HepG2 (cell line): ENCODE measurements around the gene SEL1L2. TPM values are rescaled to one million over a fixed set of nuclear protein-coding genes. Genes with fewer than 3 reads are reported as not detected.

ENCODE experiments used
- ATAC-seq: fragments of 200-7000 bp; cut with Tn5 transposase; 3 replicates; pipeline ENCODE4 v1.9.1; 2020; ENCODE audit warnings: mild to moderate bottlenecking, moderate library complexity
- BruUV-seq: library from RNA; stranded (reverse); fragments of 400-500 nt; replicated peaks from 2 replicates; lab custom pipeline; 2021; lab: Mats Ljungman, UMichigan
- CTCF ChIA-PET: fragments of 300-600 bp; formaldehyde crosslinking; extraction: SDS; loops from one replicate; lab custom pipeline; 2021; ENCODE audit warnings: low total read pairs, inconsistent platforms, low intra/inter-chr PET ratio; lab: Yijun Ruan, JAX
- POLR2A ChIA-PET: fragments of 350-600 bp; sonication (Branson Sonifier 250); formaldehyde crosslinking; loops from one replicate; lab custom pipeline; 2020; ENCODE audit warnings: antibody characterized with exemption, inconsistent platforms; lab: Yijun Ruan, JAX
- DNase-seq: peaks from one replicate; pipeline ENCODE4 v3.0.0-alpha.2; 2015; ENCODE audit warnings: low spot score
- FAIRE-seq: peaks from 3 replicates; lab custom pipeline; 2011; peaks lifted over from hg19 to GRCh38; lab: Jason Lieb, UNC
- H2AFZ ChIP-seq: one replicate; pipeline ENCODE4 v1.6.1; 2011; ENCODE audit warnings: low read length, inconsistent platforms
- H3K27ac ChIP-seq: fragments of 300-600 bp; 3 replicates; pipeline ENCODE4 v1.8.0; 2011; ENCODE audit warnings: mixed run types, mild to moderate bottlenecking, mixed read lengths, low read length, inconsistent platforms; ENCODE audit not compliant: insufficient read depth; ENCODE audit errors: extremely low read length
- H3K27me3 ChIP-seq, 2 experiments: fragments of 200-600 bp in 1 of 2; 2 replicates in 1 of 2; 3 replicates in 1 of 2; pipeline versions ENCODE4 v1.6.0 to v1.8.0; 2011; ENCODE audit warnings: low read length in 2 of 2, mild to moderate bottlenecking in 2 of 2, moderate library complexity in 2 of 2, inconsistent platforms in 1 of 2; ENCODE audit not compliant: insufficient read depth in 2 of 2, control insufficient read depth in 1 of 2
- H3K36me3 ChIP-seq, 2 experiments: fragments of 200-600 bp in 1 of 2; replicated peaks in 1 of 2; 2 replicates in 1 of 2; 3 replicates in 1 of 2; pipeline versions ENCODE4 v1.5.1 to v1.8.0; 2011; ENCODE audit warnings: low read length in 2 of 2, inconsistent platforms in 1 of 2; ENCODE audit not compliant: insufficient read depth in 2 of 2, control insufficient read depth in 1 of 2
- H3K4me1 ChIP-seq: 2 replicates; pipeline ENCODE4 v1.5.1; 2012; ENCODE audit warnings: low read length, inconsistent platforms; ENCODE audit not compliant: insufficient read depth
- H3K4me2 ChIP-seq: 2 replicates; pipeline ENCODE4 v1.6.0; 2011; ENCODE audit warnings: low read depth, low read length, inconsistent platforms
- H3K4me3 ChIP-seq, 3 experiments: fragments of 200-600 bp in 1 of 3; sonication (generic), shearing (Covaris generic) in 1 of 3; replicated peaks in 1 of 3; 2 replicates each; pipeline ENCODE4 v1.5.1; 2011 to 2016; ENCODE audit warnings: low read length in 3 of 3, inconsistent platforms in 2 of 3, low read depth in 2 of 3, mild to moderate bottlenecking in 2 of 3, control low read depth in 1 of 3, mixed read lengths in 1 of 3; ENCODE audit not compliant: insufficient read depth in 1 of 3
- H3K79me2 ChIP-seq: one replicate; pipeline ENCODE4 v1.6.1; 2011; ENCODE audit warnings: low read length, inconsistent platforms; ENCODE audit not compliant: insufficient read depth
- H3K9ac ChIP-seq: 2 replicates; pipeline ENCODE4 v1.6.0; 2011; ENCODE audit warnings: mild to moderate bottlenecking, low read depth, low read length, inconsistent platforms; ENCODE audit not compliant: insufficient read depth
- H3K9me3 ChIP-seq: 2 replicates; pipeline ENCODE4 v1.5.1; 2012; ENCODE audit warnings: mild to moderate bottlenecking, low read length
- H4K20me1 ChIP-seq: 2 replicates; pipeline ENCODE4 v1.6.0; 2011; ENCODE audit warnings: inconsistent platforms, mild to moderate bottlenecking, low read length, moderate library complexity; ENCODE audit not compliant: insufficient read depth
- CBX1 ChIP-seq: IDR thresholded peaks from one replicate; pipeline ENCODE4 v1.6.1; 2016; ENCODE audit warnings: antibody characterized with exemption, low read depth
- RAD21 ChIP-seq: fragments of 450-650 bp; formaldehyde crosslinking; IDR thresholded peaks from 2 replicates; pipeline ENCODE4 v1.5.0; 2020; ENCODE audit warnings: mild to moderate bottlenecking
- RFX1 ChIP-seq: fragments of 450-650 bp; IDR thresholded peaks from 2 replicates; pipeline ENCODE4 v1.6.1; 2017
- SMC3 ChIP-seq: IDR thresholded peaks from 2 replicates; pipeline ENCODE4 v1.6.1; 2011; ENCODE audit warnings: low read length, improper control_type of control experiment
- STAG1 ChIP-seq: sonication (generic); formaldehyde crosslinking; IDR thresholded peaks from 2 replicates; pipeline ENCODE4 v1.4.0; 2020; ENCODE audit warnings: missing genetic modification reagents
- TCF12 ChIP-seq, 2 experiments: fragments of 450-650 bp in 1 of 2; sonication (generic) in 1 of 2; formaldehyde crosslinking in 1 of 2; IDR thresholded peaks; 2 replicates each; pipeline versions ENCODE4 v1.6.1 to v1.8.0; 2017 to 2022; ENCODE audit warnings: antibody characterized with exemption in 1 of 2, mild to moderate bottlenecking in 1 of 2, missing genetic modification reagents in 1 of 2, moderate library complexity in 1 of 2
- ZNF337 ChIP-seq: sonication (generic); formaldehyde crosslinking; IDR thresholded peaks from 2 replicates; pipeline ENCODE4 v1.5.1; 2020; ENCODE audit warnings: missing genetic modification reagents, low read depth, mild to moderate bottlenecking, borderline replicate concordance
- WGBS: methylation state at CpG from one replicate; pipeline ENCODE4 v1.1.6; 2017; ENCODE audit warnings: low lambda C conversion rate; 5-methylcytosine and 5-hydroxymethylcytosine counted together
- in situ Hi-C: cut with HindIII; loops from 2 replicates; pipeline ENCODE4 v1.10.0; 2017; ENCODE audit warnings: low pct_unique_long_range_greater_than_20kb; ENCODE audit not compliant: extremely low pct_ligation_motif_present
- intact Hi-C: fragments of 100-400 bp; cut with micrococcal nuclease; formaldehyde crosslinking; loops from one replicate; pipeline ENCODE4 v1.10.0; 2022; ENCODE audit not compliant: unreplicated experiment
- polyA plus RNA-seq, 8 experiments: library from polyadenylated mRNA; depleted of rRNA in 3 of 8; stranded (reverse) in 7 of 8; unstranded in 1 of 8; fragments of >200 nt; fragmentation: Illumina TruSeq in 4 of 8; extraction: Trizol in 4 of 8; gene quantifications; 2 replicates each; pipeline versions ENCODE4 v1.2.1 to v1.2.3, GENCODE V29; 2011 to 2016; ENCODE audit warnings: low read depth in 4 of 8, missing spikeins in 1 of 8, mixed read lengths in 1 of 8; ENCODE audit not compliant: insufficient read depth in 1 of 8
- total RNA-seq, 5 experiments: library from RNA; depleted of rRNA; stranded (reverse); fragments of >200 nt; fragmentation: Illumina TruSeq; extraction: Trizol; gene quantifications; 2 replicates each; pipeline ENCODE4 v1.2.3, GENCODE V29; 2016; ENCODE audit warnings: low read depth in 1 of 5
- TF ChIP-seq, protein P1 (sequence below): sonication (generic); formaldehyde crosslinking; IDR thresholded peaks from 2 replicates; pipeline ENCODE4 v1.5.0; 2020; ENCODE audit warnings: mild to moderate bottlenecking, missing genetic modification reagents, moderate library complexity

SEL1L2 gene
- total and polyA plus RNA-seq, 2 of the 13 experiments (the other 11 are each of a cell fraction or from before 2014, with no cell fraction given) = not detected

DNA sequence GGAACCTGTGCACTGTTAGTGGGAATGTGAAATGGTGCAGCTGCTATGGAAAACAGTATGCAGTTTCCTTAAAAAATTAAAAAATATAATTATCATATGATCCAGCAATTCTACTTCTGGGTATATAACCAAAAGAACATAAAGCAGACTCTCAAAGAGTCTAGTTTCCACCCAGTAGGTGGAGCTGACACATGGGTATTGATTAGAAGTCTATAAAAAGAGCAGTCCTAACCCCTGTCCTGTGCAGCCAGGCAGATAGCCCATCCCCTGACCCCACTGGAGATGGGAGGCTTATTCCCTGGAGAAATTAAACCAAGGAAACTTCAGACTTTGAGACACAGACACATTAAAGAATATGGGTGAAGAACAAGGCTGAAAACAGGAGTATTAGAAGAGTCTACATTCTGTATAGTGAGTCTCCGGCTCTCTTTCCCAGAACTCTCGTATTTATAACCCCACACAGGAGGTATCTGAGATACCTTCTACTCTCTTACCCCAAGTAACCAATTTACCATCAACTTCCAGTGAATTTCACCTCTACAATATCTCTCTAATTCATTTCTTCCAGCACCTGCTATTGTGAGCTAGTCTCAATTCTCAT, 92.3 kb downstream of the SEL1L2 start:
- Histone ChIP-seq H3K4me1 (no peaks in the 10 kb centered on the region), H3K27me3 (no peaks in the 10 kb centered on the region), H4K20me1 (no peaks in the 10 kb centered on the region), H3K36me3 (no peaks in the 10 kb centered on the region), H3K4me3 (no peak overlapping the region), H3K4me2 (no peak overlapping the region), H2AFZ (no peak overlapping the region), H3K79me2 (no peaks in the 10 kb centered on the region), H3K9ac (no peak overlapping the region), H3K27ac (no peak overlapping the region), H3K9me3 (no peaks in the 10 kb centered on the region)
- no peak for FAIRE-seq
- DNase-seq = peak; percentile 53
- TF ChIP-seq TCF12 (IDR thresholded peaks at IDR 0.05) (no peak), TCF12 (CRISPR knock-in tag; IDR thresholded peaks at IDR 0.05) (no peak), RAD21 (0 out of 2 replicates have a peak, but pooled peaks have one; percentile 23), SMC3 (peak; percentile 18; the same call in 1 of the 2 replicates), CBX1 (no peak), STAG1 (peak; percentile 64)
- TF ChIP-seq, protein P1, sequence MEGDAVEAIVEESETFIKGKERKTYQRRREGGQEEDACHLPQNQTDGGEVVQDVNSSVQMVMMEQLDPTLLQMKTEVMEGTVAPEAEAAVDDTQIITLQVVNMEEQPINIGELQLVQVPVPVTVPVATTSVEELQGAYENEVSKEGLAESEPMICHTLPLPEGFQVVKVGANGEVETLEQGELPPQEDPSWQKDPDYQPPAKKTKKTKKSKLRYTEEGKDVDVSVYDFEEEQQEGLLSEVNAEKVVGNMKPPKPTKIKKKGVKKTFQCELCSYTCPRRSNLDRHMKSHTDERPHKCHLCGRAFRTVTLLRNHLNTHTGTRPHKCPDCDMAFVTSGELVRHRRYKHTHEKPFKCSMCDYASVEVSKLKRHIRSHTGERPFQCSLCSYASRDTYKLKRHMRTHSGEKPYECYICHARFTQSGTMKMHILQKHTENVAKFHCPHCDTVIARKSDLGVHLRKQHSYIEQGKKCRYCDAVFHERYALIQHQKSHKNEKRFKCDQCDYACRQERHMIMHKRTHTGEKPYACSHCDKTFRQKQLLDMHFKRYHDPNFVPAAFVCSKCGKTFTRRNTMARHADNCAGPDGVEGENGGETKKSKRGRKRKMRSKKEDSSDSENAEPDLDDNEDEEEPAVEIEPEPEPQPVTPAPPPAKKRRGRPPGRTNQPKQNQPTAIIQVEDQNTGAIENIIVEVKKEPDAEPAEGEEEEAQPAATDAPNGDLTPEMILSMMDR = peak; percentile 40; the same call in 1 of the 2 replicates
- intact Hi-C loops (loop anchor here (1.0 to 2.0 kb wide), 2 partner anchors 55 to 157 kb away; no protein-coding TSS in a partner anchor), in situ Hi-C loops (no loop called here)
- WGBS = 52% methylated on average over 2 of the region's 2 CpGs
- ChIA-PET POLR2A (no interaction called here), CTCF (interaction anchor here (1.8 kb wide), 1 partner anchor 157 kb away, joined by 10 read pairs; no protein-coding TSS in a partner anchor)
- peak; percentile 97 for ATAC-seq
- BruUV-seq = no TSS peak

DNA sequence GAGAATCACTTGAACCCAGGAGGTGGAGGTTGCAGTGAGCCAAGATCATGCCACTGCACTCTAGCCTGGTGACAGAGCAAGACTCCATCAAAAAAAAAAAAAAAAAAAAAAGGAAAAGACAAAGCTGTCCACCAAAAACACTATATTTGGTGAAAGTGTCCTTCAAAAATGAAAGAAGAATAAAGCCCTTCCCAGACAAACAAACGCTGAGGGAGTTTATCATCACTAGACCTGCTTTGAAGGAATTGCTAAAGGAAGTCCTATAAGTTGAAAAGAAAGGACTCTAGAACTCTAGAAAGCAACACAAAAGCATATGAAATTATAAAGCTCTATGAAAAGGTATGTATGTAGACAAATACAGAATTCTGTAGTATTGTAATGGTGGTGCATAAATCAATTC, 98.8 kb downstream of the SEL1L2 start:
- CTCF ChIA-PET = no interaction called here
- WGBS = 2% methylated on average over 1 of the region's 1 CpG
- in situ Hi-C loops = no loop called here

More for the DNA sequence above, 98.8 kb downstream of the SEL1L2 start:
- no peak overlapping the region for H3K4me2 ChIP-seq
- H3K27ac ChIP-seq = no peak overlapping the region
- POLR2A ChIA-PET = no interaction called here
- no peak overlapping the region for H2AFZ ChIP-seq
- no peaks in the 10 kb centered on the region for H4K20me1 ChIP-seq
- no peaks in the 10 kb centered on the region for H3K4me1 ChIP-seq
- no peak for DNase-seq
- no peaks in the 10 kb centered on the region for H3K27me3 ChIP-seq
- no peak for FAIRE-seq
- no peaks in the 10 kb centered on the region for H3K36me3 ChIP-seq
- TF ChIP-seq ZNF337 (CRISPR knock-in tag) = peak; percentile 100
- TF ChIP-seq RFX1 = no peak
- BruUV-seq = no TSS peak
- no peak overlapping the region for H3K4me3 ChIP-seq
- ATAC-seq = no peak
- peaks cover 16% of the 10 kb centered on the region for H3K9me3 ChIP-seq
- H3K9ac ChIP-seq = no peak overlapping the region
- H3K79me2 ChIP-seq = no peaks in the 10 kb centered on the region
- intact Hi-C loops = no loop called here
